BJ (cell line): ENCODE measurements around the gene FAM50A. TPM values are rescaled to one million over a fixed set of nuclear protein-coding genes. Genes with fewer than 3 reads are reported as not detected.

Source experiments
- CTCF ChIA-PET: fragments of 350-600 bp; formaldehyde crosslinking; extraction: SDS; loops from one replicate; lab custom pipeline; 2021; ENCODE audit warnings: antibody characterized with exemption, inconsistent platforms; lab: Yijun Ruan, JAX
- POLR2A ChIA-PET: fragments of 300-600 bp; sonication (Branson Sonifier 250); formaldehyde crosslinking; extraction: SDS; loops from one replicate; lab custom pipeline; 2021; ENCODE audit warnings: antibody characterized with exemption; lab: Charles Lee
- DNase-seq: peaks from one replicate; pipeline ENCODE4 v3.0.0-alpha.2; 2011; ENCODE audit warnings: low read depth
- H3K27me3 ChIP-seq: 2 replicates; pipeline ENCODE4 v1.6.0; 2011; ENCODE audit warnings: low read length; ENCODE audit not compliant: control insufficient read depth, insufficient read depth
- H3K36me3 ChIP-seq: 2 replicates; pipeline ENCODE4 v1.5.1; 2011; ENCODE audit warnings: low read length; ENCODE audit not compliant: control insufficient read depth, insufficient read depth
- H3K4me3 ChIP-seq: 2 replicates; pipeline ENCODE4 v1.5.1; 2011; ENCODE audit warnings: low read depth, mild to moderate bottlenecking, control low read depth, low read length
- CTCF ChIP-seq: IDR thresholded peaks from 2 replicates; pipeline ENCODE4 v1.5.1; 2011; ENCODE audit warnings: low read depth, mild to moderate bottlenecking, control low read depth, inconsistent platforms, low read length, moderate library complexity; ENCODE audit not compliant: insufficient read depth
- polyA plus RNA-seq: library from polyadenylated mRNA; depleted of rRNA; stranded (reverse); fragments of >200 nt; gene quantifications from 2 replicates; pipeline ENCODE4 v1.2.3, GENCODE V29; 2011

Gene FAM50A
- polyA plus RNA-seq, 1 experiment: 74.8 TPM

DNA sequence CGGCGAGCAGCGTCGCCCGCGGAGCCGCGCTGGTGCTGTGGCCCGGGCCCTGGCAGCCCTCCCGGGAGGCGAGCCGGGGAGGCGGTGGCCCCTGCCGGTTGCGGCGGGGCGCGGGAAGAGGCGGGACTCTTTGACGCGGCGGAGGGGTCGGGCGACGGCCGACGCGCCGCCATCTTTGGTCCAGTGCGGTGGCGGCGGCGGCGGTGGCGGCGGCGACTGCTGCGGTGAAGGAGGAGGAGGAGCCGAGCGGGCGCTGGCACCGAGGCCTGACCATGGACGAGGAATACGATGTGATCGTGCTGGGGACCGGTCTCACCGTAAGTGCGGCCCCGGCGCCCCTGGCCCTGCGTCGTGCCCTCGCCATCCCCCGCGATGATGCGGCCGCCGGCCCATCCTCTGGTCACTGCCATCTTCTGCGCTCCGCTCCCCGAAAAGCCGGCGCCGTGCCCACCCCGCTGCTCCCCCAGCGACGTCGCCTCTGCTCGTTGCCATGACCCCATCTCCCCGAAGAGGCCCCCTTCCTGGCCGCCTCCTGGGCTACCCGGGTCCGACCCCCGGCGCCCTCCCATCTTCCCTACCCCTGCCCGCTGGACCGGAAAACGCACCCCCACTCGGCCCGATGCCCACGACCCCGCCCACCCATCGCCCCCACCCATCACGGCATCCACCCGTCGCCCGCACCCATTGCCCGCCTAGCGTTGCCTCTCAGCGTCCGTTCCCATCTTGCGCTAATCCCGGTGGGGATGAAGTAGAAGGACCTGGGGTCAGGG, 6.8 kb upstream of the FAM50A start, which contains the start of gene GDI1:
Gene GDI1, plus strand, starts transcription at position 172 of the 770 bp plus-strand sequence. Its CDS starts 101 bp downstream, at position 273.
- H3K4me3 ChIP-seq: peak within 1 kb of the TSS; percentile 76
- H3K27me3 ChIP-seq: no peaks in the 10 kb centered on the region
- TF ChIP-seq CTCF: no peak
- H3K36me3 ChIP-seq: peaks cover 19% of the 10 kb centered on the region
- no peak for DNase-seq
- CTCF ChIA-PET: no interaction called here
- POLR2A ChIA-PET: no interaction called here

DNA sequence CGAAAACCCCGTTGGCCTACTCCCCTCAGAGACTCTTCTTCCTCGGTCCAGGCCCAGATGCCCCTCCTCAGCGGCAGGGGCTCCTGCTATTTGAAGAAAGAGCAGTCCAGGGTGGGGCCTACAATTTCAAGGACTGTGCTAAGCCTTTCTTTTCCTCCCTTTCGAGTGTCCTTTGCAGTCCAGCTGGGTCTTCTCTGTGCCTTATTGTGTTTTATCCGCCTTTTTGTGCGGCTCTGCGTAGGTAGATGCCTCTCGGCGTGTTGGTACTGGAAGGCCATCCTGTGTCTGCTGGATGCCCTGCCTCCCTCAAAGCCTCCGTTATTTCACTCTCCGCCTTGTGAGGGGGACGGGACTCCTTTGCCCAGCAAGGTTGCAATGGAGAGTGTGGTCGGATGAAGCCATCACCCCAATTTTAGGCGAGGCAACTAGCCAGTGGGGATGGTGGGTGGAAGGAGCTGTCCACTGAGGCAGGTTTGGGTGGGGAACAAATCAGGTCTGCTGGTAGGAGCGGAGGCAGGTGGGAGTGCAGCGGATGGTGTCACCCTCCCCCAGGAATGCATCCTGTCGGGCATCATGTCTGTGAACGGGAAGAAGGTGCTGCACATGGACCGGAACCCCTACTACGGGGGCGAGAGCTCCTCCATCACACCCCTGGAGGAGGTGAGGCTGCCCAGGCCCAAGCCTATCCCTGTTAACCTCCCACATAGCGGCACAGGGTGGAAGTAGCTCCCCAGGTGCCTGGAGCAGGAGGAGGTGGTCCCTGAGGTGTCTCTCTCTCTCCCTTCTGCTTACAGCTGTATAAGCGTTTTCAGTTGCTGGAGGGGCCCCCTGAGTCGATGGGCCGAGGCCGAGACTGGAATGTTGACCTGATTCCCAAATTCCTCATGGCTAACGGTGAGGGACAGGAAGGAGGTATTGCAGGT, 5.7 kb upstream of the FAM50A start:
- peaks cover 22% of the 10 kb centered on the region for H3K36me3 ChIP-seq
- POLR2A ChIA-PET: no interaction called here

DNA sequence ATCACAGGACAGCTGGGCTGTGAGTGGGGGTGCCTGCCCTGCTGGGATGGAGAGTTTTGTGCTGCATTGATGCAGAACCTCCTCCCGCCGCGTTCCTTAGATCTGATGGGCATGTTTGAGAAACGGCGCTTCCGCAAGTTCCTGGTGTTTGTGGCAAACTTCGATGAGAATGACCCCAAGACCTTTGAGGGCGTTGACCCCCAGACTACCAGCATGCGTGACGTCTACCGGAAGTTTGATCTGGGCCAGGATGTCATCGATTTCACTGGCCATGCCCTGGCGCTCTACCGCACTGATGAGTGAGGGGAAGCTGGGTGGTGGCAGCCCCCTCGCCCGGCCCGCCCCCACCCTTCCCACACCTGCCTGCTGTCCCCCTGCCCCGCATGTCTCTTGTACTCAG, 4.1 kb upstream of the FAM50A start:
- CTCF ChIA-PET: no interaction called here
- no peak for TF ChIP-seq CTCF
- DNase-seq: no peak
- POLR2A ChIA-PET: no interaction called here
- Histone ChIP-seq H3K36me3 (peaks cover 17% of the 10 kb centered on the region), H3K27me3 (no peaks in the 10 kb centered on the region), H3K4me3 (no peak overlapping the region)

More for the DNA sequence above, 5.7 kb upstream of the FAM50A start:
- CTCF ChIA-PET: no interaction called here
- no peak for DNase-seq
- H3K27me3 ChIP-seq: no peaks in the 10 kb centered on the region
- TF ChIP-seq CTCF: no peak
- H3K4me3 ChIP-seq: peak overlapping the region; percentile 76

GRCh38 chrX:154440623-154441357, 3.2 kb upstream of the FAM50A start:
- Histone ChIP-seq H3K4me3 (no peak overlapping the region), H3K27me3 (no peaks in the 10 kb centered on the region), H3K36me3 (peaks cover 12% of the 10 kb centered on the region)
- ChIA-PET CTCF (interaction anchor here (1.2 kb wide), 1 partner anchor 42 kb away, joined by 4 read pairs; no protein-coding TSS in a partner anchor), POLR2A (no interaction called here)
- TF ChIP-seq CTCF: no peak
- no peak for DNase-seq
